ENCODE measurements around the gene GPR108. TPM values are rescaled to one million over a fixed set of nuclear protein-coding genes. Genes with fewer than 3 reads are reported as not detected.

The GPR108 gene
- total and polyA plus RNA-seq, 2 of the 13 experiments (the other 11 are each of a cell fraction or from before 2014, with no cell fraction given): 36.4 to 63.0 TPM

GRCh38 chr19:6738787-6739389 is 1.5 kb upstream of the GPR108 start (continued):
- TF ChIP-seq ERF (CRISPR knock-in tag; IDR thresholded peaks at IDR 0.05) (no peak), MIER2 (CRISPR knock-in tag; IDR thresholded peaks at IDR 0.05) (no peak), ZFP62 (CRISPR knock-in tag; IDR thresholded peaks at IDR 0.05) (no peak), HNRNPK (IDR thresholded peaks at IDR 0.05; ENCODE audit: low read depth, low read length, poor library complexity, severe bottlenecking) (no peak), ZNF24 (IDR thresholded peaks at IDR 0.05) (no peak), ATM (IDR thresholded peaks at IDR 0.05; ENCODE audit: borderline replicate concordance) (no peak), ZNF598 (CRISPR knock-in tag; IDR thresholded peaks at IDR 0.05; ENCODE audit: borderline replicate concordance) (0 out of 2 replicates have a peak, but pooled peaks have one; percentile 9), TBP (CRISPR knock-in tag; IDR thresholded peaks at IDR 0.05) (no peak), PITX1 (CRISPR knock-in tag; IDR thresholded peaks at IDR 0.05) (no peak), ZNF747 (CRISPR knock-in tag; IDR thresholded peaks at IDR 0.05; ENCODE audit: borderline replicate concordance) (no peak), GABPA (IDR thresholded peaks at IDR 0.05; ENCODE audit: low read depth, low read length) (no peak), GABPA (CRISPR knock-in tag; IDR thresholded peaks at IDR 0.05; ENCODE audit: low read depth) (no peak), ZNF639 (CRISPR knock-in tag; conservative IDR thresholded peaks at IDR 0.05) (no peak), ZNF256 (CRISPR knock-in tag; conservative IDR thresholded peaks at IDR 0.05) (no peak), ZBTB38 (CRISPR knock-in tag; IDR thresholded peaks at IDR 0.05) (no peak), RFX1 (IDR thresholded peaks at IDR 0.05) (no peak), GZF1 (CRISPR knock-in tag; IDR thresholded peaks at IDR 0.05) (no peak), MXD1 (CRISPR knock-in tag; IDR thresholded peaks at IDR 0.05) (no peak), ZBTB46 (CRISPR knock-in tag; IDR thresholded peaks at IDR 0.05; ENCODE audit: borderline replicate concordance) (peak; percentile 74; the same call in 1 of the 2 replicates), ZNF34 (CRISPR knock-in tag; IDR thresholded peaks at IDR 0.05; ENCODE audit: borderline replicate concordance) (0 out of 2 replicates have a peak, but pooled peaks have one; percentile 15), ZBTB34 (CRISPR knock-in tag; IDR thresholded peaks at IDR 0.05) (no peak)
- TF ChIP-seq, protein P1, sequence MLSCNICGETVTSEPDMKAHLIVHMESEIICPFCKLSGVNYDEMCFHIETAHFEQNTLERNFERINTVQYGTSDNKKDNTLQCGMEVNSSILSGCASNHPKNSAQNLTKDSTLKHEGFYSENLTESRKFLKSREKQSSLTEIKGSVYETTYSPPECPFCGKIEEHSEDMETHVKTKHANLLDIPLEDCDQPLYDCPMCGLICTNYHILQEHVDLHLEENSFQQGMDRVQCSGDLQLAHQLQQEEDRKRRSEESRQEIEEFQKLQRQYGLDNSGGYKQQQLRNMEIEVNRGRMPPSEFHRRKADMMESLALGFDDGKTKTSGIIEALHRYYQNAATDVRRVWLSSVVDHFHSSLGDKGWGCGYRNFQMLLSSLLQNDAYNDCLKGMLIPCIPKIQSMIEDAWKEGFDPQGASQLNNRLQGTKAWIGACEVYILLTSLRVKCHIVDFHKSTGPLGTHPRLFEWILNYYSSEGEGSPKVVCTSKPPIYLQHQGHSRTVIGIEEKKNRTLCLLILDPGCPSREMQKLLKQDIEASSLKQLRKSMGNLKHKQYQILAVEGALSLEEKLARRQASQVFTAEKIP (CRISPR knock-in tag; IDR thresholded peaks at IDR 0.05; ENCODE audit: borderline replicate concordance): no peak
- TF ChIP-seq, protein P2, sequence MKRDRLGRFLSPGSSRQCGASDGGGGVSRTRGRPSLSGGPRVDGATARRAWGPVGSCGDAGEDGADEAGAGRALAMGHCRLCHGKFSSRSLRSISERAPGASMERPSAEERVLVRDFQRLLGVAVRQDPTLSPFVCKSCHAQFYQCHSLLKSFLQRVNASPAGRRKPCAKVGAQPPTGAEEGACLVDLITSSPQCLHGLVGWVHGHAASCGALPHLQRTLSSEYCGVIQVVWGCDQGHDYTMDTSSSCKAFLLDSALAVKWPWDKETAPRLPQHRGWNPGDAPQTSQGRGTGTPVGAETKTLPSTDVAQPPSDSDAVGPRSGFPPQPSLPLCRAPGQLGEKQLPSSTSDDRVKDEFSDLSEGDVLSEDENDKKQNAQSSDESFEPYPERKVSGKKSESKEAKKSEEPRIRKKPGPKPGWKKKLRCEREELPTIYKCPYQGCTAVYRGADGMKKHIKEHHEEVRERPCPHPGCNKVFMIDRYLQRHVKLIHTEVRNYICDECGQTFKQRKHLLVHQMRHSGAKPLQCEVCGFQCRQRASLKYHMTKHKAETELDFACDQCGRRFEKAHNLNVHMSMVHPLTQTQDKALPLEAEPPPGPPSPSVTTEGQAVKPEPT (CRISPR knock-in tag; IDR thresholded peaks at IDR 0.05; ENCODE audit: low read depth): 0 out of 2 replicates have a peak, but pooled peaks have one; percentile 51
